Measurements from ENCODE around the gene SLC25A12.

GRCh38 chr2:171785450-171785849 is 108.6 kb downstream of the SLC25A12 start:
- TF ChIP-seq CTCF (IDR thresholded peaks at IDR 0.05) (no peak), TCF12 (IDR thresholded peaks at IDR 0.05) (no peak), NRF1 (IDR thresholded peaks at IDR 0.05; ENCODE audit: low read depth, low read length) (no peak), EP300 (IDR thresholded peaks at IDR 0.05; ENCODE audit: borderline replicate concordance in 1 of 2, low read depth in 1 of 2, low read length in 1 of 2) (no peak), MXI1 (IDR thresholded peaks at IDR 0.05; ENCODE audit: low read depth, low read length) (no peak), EZH2phosphoT487 (IDR thresholded peaks at IDR 0.05; ENCODE audit: borderline replicate concordance, low read depth) (no peak), CHD2 (IDR thresholded peaks at IDR 0.05; ENCODE audit: low read length, partially characterized antibody) (no peak), GABPA (IDR thresholded peaks at IDR 0.05; ENCODE audit: low read depth) (no peak), PBX3 (IDR thresholded peaks at IDR 0.05) (no peak), REST (IDR thresholded peaks at IDR 0.05; ENCODE audit: low read depth, low read length) (no peak), MAX (IDR thresholded peaks at IDR 0.05; ENCODE audit: low read depth) (no peak), RAD21 (IDR thresholded peaks at IDR 0.05; ENCODE audit: low read length) (no peak)
